OCI-M1 (cell line): ENCODE results near the gene POU2AF1.

ENCODE experiments used
- DNase-seq: peaks from one replicate; lab custom pipeline; 2025; lab: John Stamatoyannopoulos, UW

POU2AF1 gene

GRCh38 chr11:111386611-111387150 lies 7.6 kb upstream of the POU2AF1 start:
- no peak for DNase-seq

- DNase-seq: no peak
Measured at GRCh38 chr11:111384494-111384893, 5.4 kb upstream of the POU2AF1 start.

- no peak for DNase-seq
Measured at GRCh38 chr11:111382451-111382850, 3.4 kb upstream of the POU2AF1 start.

- DNase-seq: no peak
Measured at GRCh38 chr11:111379602-111380136, 594 bp upstream of the POU2AF1 start.

GRCh38 chr11:111378185-111378860 lies 752 bp downstream of the POU2AF1 start:
- no peak for DNase-seq

GRCh38 chr11:111376181-111376871 lies 2.7 kb downstream of the POU2AF1 start:
- no peak for DNase-seq

GRCh38 chr11:111373590-111373989 lies 5.5 kb downstream of the POU2AF1 start:
- DNase-seq: no peak

- DNase-seq: no peak
Measured at GRCh38 chr11:111372538-111372937, 6.5 kb downstream of the POU2AF1 start.

- DNase-seq: no peak
Measured at GRCh38 chr11:111370902-111371578, 8.0 kb downstream of the POU2AF1 start.

GRCh38 chr11:111370270-111370901 lies 8.7 kb downstream of the POU2AF1 start:
- no peak for DNase-seq

- no peak for DNase-seq
Measured at GRCh38 chr11:111368285-111368560, 10.9 kb downstream of the POU2AF1 start.

GRCh38 chr11:111367411-111368284 lies 11.4 kb downstream of the POU2AF1 start:
- no peak for DNase-seq

GRCh38 chr11:111366560-111367410 lies 12.3 kb downstream of the POU2AF1 start:
- no peak for DNase-seq

GRCh38 chr11:111365722-111366559 lies 13.1 kb downstream of the POU2AF1 start:
- DNase-seq: no peak

- no peak for DNase-seq
Measured at GRCh38 chr11:111364503-111364902, 14.6 kb downstream of the POU2AF1 start.

- DNase-seq: no peak
Measured at GRCh38 chr11:111363985-111364384, 15.1 kb downstream of the POU2AF1 start.

- no peak for DNase-seq
Measured at GRCh38 chr11:111362887-111363411, 16.1 kb downstream of the POU2AF1 start.

- DNase-seq: no peak
Measured at GRCh38 chr11:111361874-111362273, 17.2 kb downstream of the POU2AF1 start.
